Vagina (tissue), 2 donors: ENCODE measurements around the gene TDRD9.

Experiments used
- POLR2A ChIP-seq, 2 donors: fragments of 450-650 bp; IDR thresholded peaks; one replicate each; pipeline ENCODE4 v1.6.1; 2017; ENCODE audit warnings: antibody characterized with exemption in 2 of 2, mild to moderate bottlenecking in 2 of 2, moderate library complexity in 2 of 2
- POLR2AphosphoS5 ChIP-seq, 2 donors: sonication (generic); formaldehyde crosslinking; IDR thresholded peaks; one replicate each; pipeline ENCODE4 v1.9.0; 2017; ENCODE audit warnings: antibody characterized with exemption in 2 of 2, mild to moderate bottlenecking in 2 of 2, low read depth in 1 of 2; ENCODE audit not compliant: insufficient read depth in 1 of 2
- TF ChIP-seq, protein P1 (sequence below), 3 experiments: fragments of 450-650 bp in 2 of 3; fragments of 200-600 bp in 1 of 3; sonication (generic) in 1 of 3; IDR thresholded peaks; one replicate each; pipeline ENCODE4 v1.5.1; 2017 to 2019; ENCODE audit warnings: antibody characterized with exemption in 3 of 3, mild to moderate bottlenecking in 2 of 3, moderate library complexity in 2 of 3

DNA sequence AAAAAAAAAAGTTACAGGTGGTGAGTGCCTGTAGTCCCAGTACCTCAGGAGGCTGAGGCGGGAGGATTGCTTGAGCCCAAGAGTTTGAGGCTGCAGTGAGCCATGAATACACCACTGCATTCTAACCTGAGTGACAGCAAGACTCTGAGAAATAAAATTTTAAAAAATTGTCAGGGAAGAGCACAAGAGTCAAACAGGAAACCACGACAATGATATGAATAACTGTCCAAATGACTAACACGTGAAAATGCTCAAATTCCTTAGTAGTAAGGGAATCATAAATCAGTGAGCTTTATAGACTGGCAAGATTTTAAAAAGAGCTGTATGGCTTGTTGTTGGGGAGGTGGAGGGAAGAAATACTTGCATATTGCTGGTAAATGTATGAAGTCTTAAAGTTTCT is 144.3 kb downstream of the TDRD9 start:
- TF ChIP-seq, protein P1, sequence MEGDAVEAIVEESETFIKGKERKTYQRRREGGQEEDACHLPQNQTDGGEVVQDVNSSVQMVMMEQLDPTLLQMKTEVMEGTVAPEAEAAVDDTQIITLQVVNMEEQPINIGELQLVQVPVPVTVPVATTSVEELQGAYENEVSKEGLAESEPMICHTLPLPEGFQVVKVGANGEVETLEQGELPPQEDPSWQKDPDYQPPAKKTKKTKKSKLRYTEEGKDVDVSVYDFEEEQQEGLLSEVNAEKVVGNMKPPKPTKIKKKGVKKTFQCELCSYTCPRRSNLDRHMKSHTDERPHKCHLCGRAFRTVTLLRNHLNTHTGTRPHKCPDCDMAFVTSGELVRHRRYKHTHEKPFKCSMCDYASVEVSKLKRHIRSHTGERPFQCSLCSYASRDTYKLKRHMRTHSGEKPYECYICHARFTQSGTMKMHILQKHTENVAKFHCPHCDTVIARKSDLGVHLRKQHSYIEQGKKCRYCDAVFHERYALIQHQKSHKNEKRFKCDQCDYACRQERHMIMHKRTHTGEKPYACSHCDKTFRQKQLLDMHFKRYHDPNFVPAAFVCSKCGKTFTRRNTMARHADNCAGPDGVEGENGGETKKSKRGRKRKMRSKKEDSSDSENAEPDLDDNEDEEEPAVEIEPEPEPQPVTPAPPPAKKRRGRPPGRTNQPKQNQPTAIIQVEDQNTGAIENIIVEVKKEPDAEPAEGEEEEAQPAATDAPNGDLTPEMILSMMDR (IDR thresholded peaks at IDR 0.05), result no peak
- TF ChIP-seq POLR2AphosphoS5 (IDR thresholded peaks at IDR 0.05; ENCODE audit: insufficient read depth in 1 of 2, low read depth in 1 of 2) (no peak), POLR2A (IDR thresholded peaks at IDR 0.05) (no peak)
